Activated T-cell treated with anti-CD3 and anti-CD28 coated beads for 4 hours (primary cell): ENCODE results near the gene B4GALNT2.

Source experiments
- DNase-seq: peaks from one replicate; pipeline ENCODE4 v3.0.0-alpha.2; 2020

B4GALNT2 gene

GRCh38 chr17:49213847-49214246 lies 81.3 kb downstream of the B4GALNT2 start:
- no peak for DNase-seq

DNA sequence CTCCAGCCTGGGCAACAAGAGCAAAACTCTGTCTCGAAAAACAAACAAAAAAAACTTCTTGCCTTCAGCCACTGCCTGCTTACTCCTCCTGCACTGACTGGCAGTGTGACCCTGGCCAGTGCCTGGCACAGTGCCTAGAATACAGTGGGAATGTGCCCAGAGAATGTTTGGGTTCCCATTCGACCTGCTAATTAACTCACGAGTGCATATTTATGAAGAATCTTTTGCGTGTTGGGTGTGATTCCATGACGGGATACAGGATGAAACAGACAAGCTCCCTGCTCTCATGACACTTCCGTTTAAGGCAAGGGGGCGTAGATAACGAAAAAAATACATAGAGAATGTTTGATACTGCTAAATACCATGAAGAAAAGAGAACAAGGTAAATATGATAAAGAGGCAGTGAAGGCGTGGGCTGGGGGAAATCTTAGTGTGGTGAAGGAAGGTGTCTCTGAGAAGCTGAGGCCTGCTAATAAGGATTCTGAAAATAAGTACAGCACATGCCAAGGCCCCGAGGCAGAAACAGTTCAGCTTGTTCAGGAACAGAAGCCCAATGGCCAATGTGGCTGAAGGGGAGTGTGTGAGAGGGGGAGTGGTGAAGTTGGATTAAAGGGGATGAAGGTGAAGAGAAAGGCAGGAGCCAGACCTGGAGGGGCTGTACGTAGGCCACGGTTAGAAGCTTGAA lies 82.2 kb downstream of the B4GALNT2 start:
- DNase-seq: no peak

DNA sequence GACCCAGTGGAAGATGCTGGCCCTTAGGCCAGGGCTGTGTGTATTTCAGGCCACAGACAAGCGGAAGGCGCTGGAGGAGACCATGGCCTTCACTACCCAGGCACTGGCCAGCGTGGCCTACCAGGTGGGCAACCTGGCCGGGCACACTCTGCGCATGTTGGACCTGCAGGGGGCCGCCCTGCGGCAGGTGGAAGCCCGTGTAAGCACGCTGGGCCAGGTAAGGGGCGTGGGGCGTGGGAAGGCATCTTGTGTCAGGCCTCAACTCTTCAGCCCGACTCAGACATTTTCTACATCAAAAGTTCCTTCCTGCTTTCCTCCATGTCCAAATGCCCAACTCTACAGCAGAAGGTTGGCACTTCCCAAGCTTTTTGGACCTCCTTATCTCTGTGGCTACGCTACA lies 83.9 kb downstream of the B4GALNT2 start:
- no peak for DNase-seq

DNA sequence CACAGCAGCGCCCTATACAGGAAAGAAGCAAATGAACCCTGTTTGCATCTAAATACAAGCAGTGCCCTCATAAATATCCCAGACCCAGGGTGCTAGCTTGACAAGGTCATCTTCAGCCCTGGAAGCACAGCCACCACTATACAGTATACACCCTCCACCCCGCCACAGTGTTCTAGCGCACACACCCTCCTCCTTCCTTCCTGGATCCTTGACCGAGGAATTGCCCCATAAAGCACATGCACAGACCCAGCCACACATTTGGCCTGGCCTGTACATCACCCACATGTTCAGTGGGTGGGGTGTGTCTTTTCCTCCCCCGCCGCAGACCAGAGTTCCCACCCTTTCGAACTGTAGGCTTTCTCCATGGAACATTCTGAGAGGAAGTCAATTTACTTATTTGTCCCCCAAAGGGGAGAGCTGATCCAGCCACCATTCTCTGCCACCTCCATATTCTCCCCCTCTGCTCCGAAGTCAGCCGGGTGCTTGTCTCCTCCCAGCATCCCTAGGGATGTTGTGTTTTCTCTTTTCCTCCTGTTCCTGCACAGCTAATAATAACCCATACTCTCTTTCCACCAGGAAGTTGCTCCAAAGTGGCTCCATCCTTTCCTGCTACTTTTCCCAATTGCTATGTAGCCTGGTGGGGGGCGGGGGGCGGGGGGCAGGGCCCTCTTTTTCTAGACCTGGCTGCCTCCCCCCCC lies 84.5 kb downstream of the B4GALNT2 start:
- DNase-seq: no peak

GRCh38 chr17:49217651-49218413 lies 85.3 kb downstream of the B4GALNT2 start:
- DNase-seq: no peak

DNA sequence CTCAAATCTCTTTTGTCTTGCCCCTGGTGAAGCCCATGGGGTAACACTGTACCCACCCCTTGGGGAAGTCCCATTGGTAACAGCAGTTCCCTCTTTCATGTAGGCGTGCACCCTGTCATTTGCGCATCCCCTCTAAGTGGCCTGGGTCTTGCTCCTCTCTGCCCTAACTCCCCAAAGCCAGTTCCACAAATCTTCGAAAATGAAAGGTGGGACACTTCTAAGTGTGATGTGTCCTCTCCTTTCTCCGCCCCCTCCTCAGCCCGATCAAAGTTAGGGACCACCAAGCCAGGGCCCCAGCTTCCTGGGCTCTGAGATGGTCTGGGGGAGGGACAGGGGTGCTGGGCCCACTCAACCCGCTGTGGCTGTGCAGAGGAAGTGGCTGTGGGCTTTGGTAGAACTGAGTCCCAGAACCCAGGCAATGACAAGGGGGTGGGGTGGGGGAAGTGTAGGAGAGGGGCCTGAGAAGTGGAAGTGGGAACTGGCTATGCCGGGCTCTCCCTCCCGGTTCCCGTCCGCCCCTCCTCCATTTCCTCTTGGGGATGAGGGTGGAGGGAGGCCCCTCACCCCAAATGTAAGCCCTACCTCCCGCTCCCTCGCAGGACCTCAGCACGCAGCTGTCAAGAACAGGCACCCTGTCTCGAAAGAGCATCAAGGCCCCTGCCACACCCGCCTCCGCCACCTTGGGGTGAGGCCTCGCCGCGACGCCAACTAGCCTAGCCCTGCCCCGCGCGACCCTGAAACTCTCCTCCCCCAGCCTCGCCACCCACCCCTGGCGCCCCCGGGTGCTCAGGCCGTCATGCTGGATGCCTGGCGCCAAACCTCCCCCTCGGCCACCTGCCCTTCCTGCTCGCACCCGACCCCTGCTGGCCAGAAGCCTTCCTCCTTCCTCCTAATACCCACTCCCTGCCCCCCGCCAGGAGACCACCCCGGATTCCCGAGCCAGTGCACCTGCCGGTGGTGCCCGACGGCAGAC lies 86.7 kb downstream of the B4GALNT2 start:
- DNase-seq: no peak

- DNase-seq: no peak
These were observed 87.4 kb downstream of the B4GALNT2 start for GRCh38 chr17:49219987-49220386.

DNA sequence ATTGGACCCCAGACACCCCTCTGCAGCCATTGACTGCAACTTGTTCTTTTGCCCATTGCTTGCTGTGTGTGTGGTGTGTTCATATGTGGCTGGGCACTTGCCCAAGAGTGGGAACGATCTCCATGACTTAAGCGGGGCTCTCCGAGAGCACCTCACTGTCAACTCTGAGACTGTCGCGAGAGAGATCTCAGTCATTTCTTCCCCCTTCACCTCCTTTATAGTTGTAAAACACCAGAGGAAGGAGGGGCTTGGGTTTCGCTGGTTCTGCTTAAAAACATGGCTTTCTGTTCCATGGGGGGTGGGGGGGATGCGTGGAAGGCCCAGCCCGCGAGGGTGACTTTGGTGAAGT lies 90.6 kb downstream of the B4GALNT2 start:
- no peak for DNase-seq

GRCh38 chr17:49223517-49224197 lies 91.1 kb downstream of the B4GALNT2 start:
- DNase-seq: peak; percentile 63

GRCh38 chr17:49224198-49224996 lies 91.8 kb downstream of the B4GALNT2 start:
- DNase-seq: no peak

DNA sequence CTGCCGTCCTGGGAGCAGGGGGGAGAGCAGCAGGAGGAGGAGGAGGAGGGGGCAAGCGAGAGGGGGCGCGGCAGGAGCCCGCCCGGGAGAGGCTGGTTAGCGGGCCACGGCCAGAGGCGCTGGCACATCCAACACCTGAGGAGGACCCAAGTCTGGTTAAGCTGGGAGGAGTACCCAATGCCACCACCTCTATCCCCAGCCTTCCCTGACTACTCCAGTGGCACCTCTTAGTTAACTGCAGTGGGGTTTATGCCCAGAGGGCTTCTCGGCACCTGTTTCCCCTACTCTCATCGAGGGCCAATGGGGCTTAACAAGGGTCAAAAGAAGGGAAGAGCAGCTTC lies 92.4 kb downstream of the B4GALNT2 start:
- DNase-seq: no peak

GRCh38 chr17:49225554-49226236 lies 93.1 kb downstream of the B4GALNT2 start:
- no peak for DNase-seq
